GM21737 (cell line): Measurements from ENCODE around the gene KCNK10.

Experiments
- ATAC-seq: cut with Tn5 transposase; IDR thresholded peaks from one replicate; pipeline ENCODE4 v1.9.1; 2021; ENCODE audit warnings: mild to moderate bottlenecking, moderate library complexity; ENCODE audit not compliant: unreplicated experiment

KCNK10 gene

GRCh38 chr14:88321692-88322503 lies 1.2 kb downstream of the KCNK10 start:
- no peak for ATAC-seq

- ATAC-seq, result no peak
Measured at GRCh38 chr14:88318406-88318805, 4.7 kb downstream of the KCNK10 start.

- no peak for ATAC-seq
Measured at GRCh38 chr14:88316521-88316920, 6.5 kb downstream of the KCNK10 start.

- no peak for ATAC-seq
Measured at GRCh38 chr14:88312257-88312656, 10.8 kb downstream of the KCNK10 start.

DNA sequence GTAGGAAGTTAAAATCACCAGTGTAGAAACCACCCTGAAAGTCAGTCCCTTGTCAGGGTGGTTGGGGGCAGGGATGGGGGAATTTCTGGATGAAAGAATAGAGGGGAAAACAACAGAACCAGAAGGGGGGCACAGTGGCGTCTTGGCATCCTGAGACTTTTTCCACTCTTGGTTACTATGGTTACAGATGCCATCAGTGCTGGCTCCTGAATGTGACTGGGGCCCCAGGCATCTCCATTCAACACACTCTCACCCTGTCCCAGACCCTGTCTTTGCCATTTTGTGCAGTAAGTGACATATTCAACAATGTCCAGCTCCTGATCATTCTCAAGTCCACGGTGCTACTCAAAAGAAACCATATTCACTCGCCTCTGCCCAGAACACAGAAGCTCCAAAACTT lies 11.3 kb downstream of the KCNK10 start:
- no peak for ATAC-seq

GRCh38 chr14:88310449-88310848 lies 12.6 kb downstream of the KCNK10 start:
- ATAC-seq, result no peak

GRCh38 chr14:88310021-88310420 lies 13.0 kb downstream of the KCNK10 start:
- no peak for ATAC-seq

GRCh38 chr14:88305528-88306322 lies 17.3 kb downstream of the KCNK10 start:
- ATAC-seq, result no peak

- ATAC-seq, result no peak
Measured at GRCh38 chr14:88303041-88303440, 20.0 kb downstream of the KCNK10 start.

DNA sequence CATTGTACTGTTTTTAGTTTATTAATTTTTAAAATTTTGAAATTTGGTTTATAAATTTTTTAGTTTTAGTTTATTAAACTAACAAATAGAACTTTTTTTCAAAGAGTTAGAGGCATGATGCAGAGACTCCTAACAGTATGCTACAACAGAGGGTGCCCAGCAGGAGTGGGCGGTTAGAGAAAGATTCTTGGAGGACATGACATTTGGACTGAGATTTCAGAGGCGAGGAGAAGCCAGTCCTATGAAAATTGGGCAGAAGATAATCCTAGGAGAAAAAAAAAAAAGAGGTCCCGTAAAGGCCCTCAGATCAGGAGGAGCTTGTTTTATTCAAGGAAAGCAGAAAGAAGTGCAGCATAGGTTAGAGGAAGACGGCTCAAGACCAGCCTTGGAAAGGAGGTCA lies 21.7 kb downstream of the KCNK10 start:
- no peak for ATAC-seq

- ATAC-seq, result no peak
Measured at GRCh38 chr14:88300817-88301216, 22.3 kb downstream of the KCNK10 start.

GRCh38 chr14:88299865-88300530 lies 23.1 kb downstream of the KCNK10 start:
- no peak for ATAC-seq

- ATAC-seq, result no peak
Measured at GRCh38 chr14:88297306-88297705, 25.8 kb downstream of the KCNK10 start.

- ATAC-seq, result no peak
Measured at GRCh38 chr14:88296351-88296750, 26.7 kb downstream of the KCNK10 start.

DNA sequence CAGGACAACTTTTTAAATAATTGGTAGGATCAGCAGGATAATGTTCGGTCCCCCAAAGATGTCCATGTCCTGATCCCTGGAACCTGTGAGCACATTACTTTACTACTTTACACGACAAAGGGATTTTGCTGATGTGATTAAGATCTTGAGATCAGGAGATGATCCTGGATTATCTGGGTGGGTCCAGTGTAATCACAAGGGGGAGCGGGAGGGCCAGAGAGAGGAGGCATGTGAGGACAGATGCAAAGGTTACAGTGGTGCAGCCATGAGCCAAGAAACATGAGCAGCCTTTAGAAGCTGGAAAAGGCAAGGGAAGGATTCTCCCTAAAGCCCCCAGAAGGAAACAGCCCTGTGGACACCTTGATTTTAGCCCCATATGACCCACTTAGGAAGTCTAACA lies 33.1 kb downstream of the KCNK10 start:
- ATAC-seq, result no peak

GRCh38 chr14:88289234-88289633 lies 33.8 kb downstream of the KCNK10 start:
- ATAC-seq, result no peak

DNA sequence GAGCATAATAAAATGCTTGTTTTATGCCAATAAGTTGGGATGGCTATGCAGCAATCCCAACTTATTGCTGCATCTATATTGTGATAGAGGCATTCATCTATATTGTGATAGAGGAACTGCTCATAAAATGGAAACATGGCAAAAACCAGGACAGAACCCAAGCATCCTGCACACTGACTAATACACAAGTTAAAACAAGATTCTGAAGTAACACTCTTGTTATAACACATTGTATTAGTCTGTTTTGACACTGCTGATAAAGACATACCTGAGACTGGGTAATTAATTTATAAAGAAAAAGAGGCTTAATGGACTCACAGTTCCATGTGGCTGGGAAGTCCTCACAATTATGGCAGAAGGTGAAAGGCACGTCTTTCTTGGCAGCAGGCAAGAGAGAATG lies 36.8 kb downstream of the KCNK10 start:
- no peak for ATAC-seq

DNA sequence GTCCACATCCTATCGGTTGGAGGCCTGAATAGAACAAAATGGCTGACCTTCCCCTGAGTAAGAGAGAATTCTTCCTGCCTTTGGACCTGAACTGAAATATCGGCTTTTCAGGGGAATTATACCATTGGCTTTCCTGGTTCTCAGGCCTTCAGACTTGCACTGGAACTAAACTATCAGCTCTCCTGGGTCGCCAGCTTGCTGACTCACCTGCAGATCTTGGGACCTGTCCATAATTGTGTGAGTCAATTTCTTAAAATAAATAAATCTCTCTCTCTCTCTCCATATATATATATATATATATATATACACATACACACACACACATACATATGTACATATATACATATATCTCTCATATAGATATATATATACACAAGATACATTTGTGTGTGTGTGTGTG lies 41.6 kb downstream of the KCNK10 start:
- ATAC-seq, result no peak

DNA sequence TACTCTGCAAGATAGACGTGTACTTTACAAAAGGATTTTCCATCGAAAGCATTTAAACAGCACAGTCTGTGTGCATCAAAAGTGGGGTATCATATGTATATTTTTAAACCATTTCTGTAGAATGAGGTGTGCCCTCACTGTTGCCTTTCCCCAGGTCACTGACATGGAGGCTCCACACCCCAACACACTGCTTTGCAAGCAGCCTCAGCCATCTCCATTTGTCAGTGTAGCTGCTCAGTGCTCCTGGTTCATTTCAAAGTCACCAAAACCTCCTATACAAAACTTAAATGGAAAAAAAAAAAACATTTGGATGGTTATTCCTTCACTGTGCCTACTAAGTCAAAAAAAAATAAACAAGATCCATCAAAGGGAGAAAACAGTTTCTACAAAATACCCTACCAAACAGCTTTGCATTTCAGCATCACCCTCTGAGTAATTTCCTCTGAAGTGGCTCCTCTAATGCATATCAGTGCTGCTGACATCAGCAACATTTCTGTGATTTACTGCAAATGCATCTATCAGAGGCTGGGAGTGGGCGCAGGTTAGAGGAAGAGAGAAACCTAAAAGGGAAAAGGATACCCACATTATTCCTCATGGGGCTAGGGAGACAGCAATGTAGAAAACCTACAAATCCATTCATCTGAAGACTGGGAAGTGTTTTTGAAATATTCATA lies 46.0 kb downstream of the KCNK10 start:
- no peak for ATAC-seq

DNA sequence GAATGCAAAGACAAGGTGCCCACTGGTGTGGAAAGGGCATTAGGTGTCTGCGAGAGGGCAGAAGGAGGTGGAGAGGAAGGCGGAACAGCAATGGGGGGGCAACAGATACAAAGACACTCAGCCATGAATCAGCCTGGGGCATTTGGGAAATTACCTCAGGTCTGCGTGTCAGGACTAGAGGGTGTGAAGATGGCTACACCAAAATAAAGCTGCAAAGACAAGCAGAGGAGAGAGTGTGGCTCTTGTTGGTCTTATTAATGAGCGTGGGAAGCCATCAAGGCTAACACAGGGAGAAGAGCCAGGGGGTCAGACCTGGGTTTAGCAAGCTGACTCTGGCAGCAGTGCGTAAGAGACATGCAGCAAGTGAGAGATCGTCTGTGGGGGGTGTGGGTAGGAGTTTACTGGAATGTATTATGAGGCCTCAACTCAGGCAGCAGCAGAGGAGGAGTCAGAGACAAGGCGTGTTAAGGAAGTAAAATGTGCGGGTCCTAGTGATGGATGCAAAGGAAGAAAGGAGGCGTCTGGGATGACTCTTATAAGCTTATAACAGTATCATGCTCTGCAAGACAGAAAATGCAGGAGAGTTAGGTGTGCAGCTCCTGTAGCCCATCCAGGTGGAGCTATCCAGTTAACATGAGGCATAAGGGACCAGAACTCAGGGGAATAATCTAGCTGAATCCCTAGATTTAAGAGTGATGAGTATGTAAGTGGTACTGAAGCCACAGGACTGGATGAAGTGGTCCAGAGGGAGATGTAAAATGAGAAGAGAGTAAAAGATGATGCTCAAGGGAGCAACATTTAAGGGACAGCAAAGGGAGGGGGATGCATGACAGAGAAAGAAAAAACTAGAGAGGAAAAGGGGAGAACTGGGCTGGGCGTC lies 50.4 kb downstream of the KCNK10 start:
- ATAC-seq, result no peak
